ENCODE results near the gene AHDC1.

- no peak for TF ChIP-seq EZH2phosphoT487 (IDR thresholded peaks at IDR 0.05; ENCODE audit: borderline replicate concordance)
- TF ChIP-seq CTCF (IDR thresholded peaks at IDR 0.05 in 2 of 3, conservative IDR thresholded peaks at IDR 0.05 in 1 of 3; ENCODE audit: borderline replicate concordance in 1 of 3, insufficient read depth in 1 of 3, low read depth in 2 of 3, low read length in 2 of 3), result no peak
- TF ChIP-seq REST (IDR thresholded peaks at IDR 0.05; ENCODE audit: low read depth), result no peak
- TF ChIP-seq POLR2A (IDR thresholded peaks at IDR 0.05; ENCODE audit: borderline replicate concordance, extremely low read depth, insufficient read depth, insufficient read length), result no peak
- no peak for TF ChIP-seq ZFX (IDR thresholded peaks at IDR 0.05)
- TF ChIP-seq POLR2AphosphoS5 (IDR thresholded peaks at IDR 0.05; ENCODE audit: low read depth, low read length), result no peak
Observed at GRCh38 chr1:27589441-27589840, 14.5 kb downstream of the AHDC1 start.

All from HCT116 (cell line).